ENCODE results near the gene VWF. TPM values are rescaled to one million over a fixed set of nuclear protein-coding genes. Genes with fewer than 3 reads are reported as not detected.
A peak's percentile ranks its signal among the peaks of the same experiment; 100 is the strongest.

VWF gene
- total RNA-seq, 1 experiment from 2014 or later = 0.06 TPM

DNA sequence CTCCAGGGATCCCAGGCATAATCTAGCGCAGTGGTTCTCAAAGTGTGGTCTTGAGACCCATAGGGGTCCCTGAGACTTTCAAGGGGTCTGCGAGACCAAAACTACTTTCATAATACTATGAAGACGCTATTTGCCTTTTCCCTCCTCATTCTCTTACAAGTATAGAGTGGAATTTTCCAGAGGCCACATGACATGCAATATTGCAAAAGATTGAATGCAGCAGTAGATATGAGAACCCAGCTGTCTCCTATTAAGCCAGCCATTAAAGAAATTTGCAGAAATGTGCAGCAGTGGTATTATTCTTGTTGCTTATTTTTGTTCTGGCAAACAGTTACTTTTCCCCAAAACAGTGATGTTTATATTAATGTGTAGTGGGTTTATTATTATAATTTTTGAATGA, 62.8 kb downstream of the VWF start:
- DNase-seq (ENCODE audit: low read depth) = no peak

DNA sequence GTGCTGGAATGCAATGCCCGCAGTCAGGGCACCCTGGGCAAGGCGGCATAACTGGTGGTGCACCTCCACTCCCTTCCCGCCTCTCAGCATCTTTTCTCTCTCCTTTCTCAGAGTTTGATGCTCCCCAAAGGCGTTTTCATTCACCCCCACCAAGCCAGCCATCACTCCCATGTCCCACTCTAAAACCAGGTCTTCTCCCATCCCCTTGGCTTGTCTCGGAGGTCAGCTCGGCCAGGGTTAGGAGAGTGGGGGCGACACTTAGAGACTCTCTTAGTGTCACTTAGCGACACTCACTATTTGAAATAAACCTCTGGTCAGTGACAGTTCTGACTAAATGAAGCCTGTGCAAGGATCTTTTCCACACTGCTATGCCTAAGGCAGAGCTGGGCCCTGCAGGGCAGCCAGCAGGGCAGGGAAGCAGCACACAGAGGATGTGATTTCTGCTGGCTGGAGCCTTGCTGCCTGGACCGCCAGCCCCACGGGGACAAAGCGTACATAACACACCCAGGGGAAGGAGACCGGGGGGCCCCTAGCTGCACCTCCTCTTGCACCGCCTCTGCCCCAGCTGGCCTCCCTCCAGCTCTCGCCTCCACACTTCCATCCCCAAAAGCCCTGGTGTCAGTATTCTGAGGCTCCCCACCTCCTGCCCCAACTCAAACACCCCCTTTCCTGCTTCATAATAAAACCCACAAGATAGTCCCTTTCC, 64.5 kb downstream of the VWF start:
- no peak for DNase-seq (ENCODE audit: low read depth)

DNA sequence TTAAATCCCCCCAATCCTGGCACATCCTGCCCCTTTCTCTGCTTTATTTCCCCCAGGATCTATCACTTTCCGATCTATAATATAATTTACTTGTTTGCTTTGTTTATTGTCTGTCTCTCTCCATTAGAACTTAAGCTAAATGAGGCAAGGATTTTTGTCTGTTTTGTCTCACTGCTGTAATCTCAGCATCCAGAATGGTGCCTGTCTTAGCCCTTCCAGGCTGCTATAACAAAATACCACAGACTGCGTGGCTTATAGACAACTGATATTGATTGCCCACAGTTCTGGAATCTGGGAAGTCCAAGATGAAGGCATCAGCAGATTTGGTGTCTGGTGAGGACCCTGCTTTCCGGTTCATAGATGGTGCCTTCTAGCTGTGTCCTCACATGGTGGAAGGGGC, 65.2 kb downstream of the VWF start:
- no peak for DNase-seq (ENCODE audit: low read depth)

DNA sequence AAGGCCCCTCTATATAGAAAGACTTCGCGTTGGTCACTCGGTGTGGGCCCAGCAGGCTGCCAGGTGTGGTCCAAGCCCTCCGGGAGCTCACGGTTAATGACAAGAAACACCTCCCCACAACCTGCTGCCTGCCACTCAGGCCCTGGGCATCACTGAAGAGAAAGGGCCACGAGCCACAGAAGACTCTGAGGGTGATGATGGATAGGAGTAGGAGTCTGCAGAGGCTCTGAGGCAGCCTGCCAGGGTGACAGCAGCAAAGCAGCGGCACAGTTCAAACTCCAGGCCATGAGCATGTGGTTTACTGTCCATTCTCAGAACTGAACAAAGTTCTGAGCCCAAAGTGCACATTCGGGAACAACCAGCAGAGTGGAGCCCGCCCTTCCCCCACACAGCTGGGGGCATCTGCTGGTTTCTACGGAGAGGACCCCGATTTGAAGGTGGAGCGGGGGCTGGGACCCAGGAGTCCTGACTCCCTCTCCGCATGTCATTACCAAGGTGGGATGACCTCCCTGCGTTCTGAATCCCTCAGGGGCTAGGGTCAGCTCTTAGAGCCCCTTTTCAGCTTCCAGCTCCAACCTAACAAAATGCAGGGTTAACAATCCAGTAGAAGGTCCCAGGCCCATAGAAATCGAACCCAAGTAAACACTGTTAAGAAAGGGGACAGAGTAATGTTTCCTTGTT, 65.8 kb downstream of the VWF start:
- no peak for DNase-seq (ENCODE audit: low read depth)

DNA sequence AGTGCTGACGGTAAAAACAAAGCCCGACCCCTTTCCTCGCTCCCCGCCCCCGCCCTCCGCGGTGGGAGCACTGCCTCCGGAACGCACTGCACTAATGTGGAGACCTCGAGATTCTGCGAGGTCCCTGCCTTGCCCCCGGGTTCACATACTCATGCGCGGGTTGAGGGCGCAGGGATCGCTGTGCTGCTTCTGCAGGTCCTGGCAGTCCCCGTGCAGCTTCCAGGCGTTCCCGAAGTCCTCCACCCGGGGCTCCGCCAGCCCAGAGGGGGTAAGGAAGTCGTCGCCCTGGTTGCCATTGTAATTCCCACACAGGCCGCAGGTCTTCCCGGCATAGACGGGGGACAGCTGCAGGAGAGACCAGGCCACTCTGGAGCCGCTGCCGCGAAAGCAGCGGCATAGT, 66.8 kb downstream of the VWF start:
- no peak for DNase-seq (ENCODE audit: low read depth)

DNA sequence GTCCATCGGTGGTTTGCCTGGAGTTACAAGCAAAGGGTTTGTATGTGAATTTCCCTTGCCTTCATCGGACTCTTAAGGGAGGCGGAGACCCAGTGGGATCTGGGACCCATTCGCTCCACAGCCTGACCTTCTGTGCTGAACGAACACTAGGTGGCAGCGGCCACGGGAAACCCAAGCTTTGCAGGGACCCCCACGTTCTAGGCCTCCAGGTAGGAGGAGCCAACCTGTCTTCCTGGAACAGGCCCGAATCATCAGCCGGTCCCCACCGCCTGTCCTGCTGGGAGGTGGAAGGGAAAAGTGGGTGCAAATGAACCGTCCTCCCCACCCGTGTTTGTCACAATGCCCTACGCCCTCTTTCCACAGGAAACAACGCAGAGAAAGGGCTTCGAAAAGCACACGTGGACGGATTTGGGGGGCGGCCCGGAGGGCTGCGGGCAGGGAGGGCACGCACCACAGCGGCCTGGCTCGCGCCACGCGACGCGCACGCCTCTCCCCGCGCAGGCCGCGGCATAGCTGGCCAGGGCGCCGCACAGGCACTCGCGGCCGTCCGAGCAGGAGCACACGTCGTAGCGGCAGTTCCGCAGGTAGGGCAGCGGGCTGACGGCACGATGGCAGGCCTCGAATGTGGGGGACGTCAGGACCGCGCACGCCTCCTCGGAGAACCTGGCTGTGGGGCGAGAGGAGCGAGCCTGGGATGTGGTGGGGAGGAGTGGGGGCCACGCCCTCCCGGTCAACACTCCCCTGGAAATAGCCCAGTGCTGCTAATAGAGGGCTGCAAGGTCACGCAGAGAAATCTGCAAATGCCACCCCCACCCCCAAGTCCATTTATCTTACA, 67.8 kb downstream of the VWF start:
- no peak for DNase-seq (ENCODE audit: low read depth)

DNA sequence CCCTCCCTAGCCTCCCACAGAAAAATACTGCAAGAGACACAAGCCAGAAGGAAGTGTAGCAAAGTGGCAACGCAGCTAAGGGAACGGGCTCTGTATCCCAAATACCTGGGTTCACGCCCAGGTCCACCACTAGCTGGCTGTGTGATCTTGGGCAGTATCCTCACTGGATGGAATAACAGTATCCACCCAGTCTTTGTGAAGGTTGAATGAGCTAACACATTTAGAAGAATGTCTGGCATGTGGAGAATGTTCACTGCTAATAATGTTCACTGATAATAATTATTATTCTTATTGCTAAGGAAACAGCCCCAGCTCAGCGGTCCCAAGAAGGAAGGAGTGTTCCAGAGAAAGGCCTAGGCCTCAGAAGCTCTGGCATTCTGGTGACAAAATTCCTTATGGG, 70.9 kb downstream of the VWF start:
- no peak for DNase-seq (ENCODE audit: low read depth)

DNA sequence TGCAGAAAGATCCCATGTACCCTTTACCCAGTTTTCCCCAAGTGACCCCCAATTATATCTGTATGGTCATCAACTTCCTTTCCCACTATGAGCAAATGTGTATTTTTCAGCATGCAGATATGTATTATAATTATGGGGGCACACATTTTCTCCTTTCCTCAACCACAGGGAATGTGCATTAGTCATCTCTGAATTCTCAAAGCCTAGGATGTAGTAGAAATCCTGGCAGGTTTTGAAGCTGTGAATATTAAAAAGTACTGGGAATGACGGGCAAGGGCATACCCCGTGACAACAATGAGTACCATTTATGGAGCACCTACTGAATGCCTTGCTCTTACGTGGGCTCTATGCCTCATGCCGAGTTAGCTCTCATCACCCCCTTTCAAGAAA, 71.5 kb downstream of the VWF start:
- peak; percentile 46 for DNase-seq (ENCODE audit: low read depth)

DNA sequence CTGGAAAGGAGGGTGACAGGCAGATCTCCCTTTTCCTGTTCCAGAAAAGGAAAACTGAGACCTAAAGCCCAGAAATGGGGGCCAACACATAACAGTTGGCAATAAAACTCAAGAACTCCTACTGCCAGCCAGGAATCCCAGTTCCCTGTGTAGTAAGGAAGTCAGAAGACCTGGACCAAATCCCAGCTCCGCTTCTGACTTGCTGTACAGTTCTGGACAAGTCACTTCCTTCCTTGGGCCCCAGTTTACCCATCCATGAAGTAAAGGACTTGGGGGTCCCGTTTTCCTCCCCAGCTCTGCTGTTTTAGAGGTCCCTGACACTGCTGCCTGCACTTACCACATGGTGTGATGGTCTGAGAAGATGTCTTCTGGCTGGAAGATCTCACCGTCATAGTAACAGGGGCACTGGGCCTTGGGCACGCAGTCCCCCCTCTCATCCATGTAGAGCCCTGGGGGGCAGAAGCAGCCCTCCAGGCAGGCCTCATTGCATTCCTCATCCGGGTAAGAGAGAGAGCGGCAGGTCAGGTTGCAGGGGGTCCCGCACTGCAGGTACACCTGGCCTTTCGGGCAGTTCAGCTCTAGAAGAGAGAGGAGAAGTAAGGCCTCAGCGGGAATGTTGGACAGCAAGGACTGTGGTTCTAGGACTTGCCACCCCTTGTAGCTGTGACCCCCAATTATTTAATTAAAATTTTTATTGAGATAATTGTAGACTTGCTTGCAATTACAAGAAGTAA, 72.1 kb downstream of the VWF start:
- no peak for DNase-seq (ENCODE audit: low read depth)

DNA sequence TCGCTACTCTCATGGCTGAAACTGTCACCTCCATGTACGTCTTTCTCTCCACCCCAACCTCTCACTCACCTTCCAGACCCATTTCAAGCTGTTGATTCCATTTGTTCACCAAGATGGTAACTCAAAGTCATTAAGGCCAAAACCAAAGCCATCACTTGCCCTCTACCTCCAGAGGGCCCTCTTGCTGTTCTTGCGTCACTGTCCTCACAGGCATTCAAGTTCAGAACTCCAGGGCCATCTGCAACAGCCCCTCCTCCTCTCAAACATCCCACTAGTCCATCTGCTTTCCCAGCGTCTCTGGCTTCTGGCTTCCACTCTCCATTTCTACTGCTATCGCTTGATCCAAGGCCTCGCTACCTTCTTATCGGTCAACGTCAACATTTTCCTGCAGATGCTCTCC, 74.5 kb downstream of the VWF start:
- no peak for DNase-seq (ENCODE audit: low read depth)

DNA sequence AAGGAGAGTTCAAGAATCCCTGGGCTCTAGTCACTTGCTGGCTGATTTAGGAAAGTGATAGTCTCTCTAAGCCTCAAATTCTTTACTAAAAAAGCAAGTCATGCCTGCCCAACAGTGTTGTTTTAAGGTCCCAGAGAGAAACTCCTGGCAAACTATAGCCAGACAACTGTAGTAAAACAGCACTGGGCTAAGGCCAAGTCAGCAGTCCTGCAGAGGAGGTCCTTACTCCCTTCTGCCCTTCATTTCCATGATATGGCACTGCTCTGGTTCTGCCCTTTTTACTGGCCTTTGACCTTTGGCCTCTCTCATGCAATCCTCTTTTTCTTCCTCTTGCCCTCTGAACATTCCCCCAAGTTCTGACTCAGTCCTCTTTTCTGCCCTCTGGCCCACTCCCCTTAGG, 74.9 kb downstream of the VWF start:
- DNase-seq (ENCODE audit: low read depth) = no peak

DNA sequence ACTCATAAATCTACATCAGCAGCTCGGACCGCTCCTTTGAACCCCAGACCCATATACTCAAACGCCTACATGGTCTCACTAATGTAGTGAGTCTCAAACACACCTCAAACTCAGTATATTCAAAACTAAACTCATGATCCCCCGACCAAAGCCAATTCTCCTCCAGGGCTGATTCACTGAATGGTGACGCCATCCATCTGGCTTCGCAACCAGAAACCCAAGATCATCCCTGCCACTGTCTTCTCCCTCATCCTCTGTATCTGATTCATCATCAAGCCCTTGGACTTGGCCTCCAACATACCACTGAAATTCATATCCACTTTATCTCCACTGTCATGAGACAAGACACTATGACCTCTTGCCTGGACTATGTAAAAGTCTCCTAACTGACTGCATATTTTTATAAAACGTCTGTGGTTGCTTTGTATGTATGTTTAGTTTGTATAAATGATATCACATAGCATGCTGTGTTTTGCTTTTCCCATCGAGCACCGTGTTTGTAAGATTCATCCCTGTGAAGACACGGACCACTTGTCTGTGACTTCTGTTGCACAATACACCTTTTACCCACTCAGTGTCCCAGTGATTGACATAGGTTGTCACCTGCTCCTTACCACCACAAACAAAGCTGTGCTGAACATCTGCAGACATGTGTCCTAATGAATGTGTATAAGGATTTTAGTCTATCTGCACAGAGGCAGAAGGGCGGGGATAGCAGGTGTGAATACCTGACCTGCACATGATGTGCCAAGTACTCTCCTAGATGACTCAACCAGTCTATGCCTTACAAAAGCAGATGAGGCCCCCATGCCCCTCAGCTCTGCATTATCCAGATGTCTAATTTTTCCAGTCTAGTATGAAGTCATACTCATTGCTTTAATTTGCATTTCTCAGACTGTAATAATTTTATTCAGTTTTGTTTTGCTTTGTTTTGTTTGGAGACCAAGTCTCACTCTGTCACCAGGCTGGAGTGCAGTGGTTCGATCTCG, 76.9 kb downstream of the VWF start:
- DNase-seq (ENCODE audit: low read depth) = peak; percentile 62

DNA sequence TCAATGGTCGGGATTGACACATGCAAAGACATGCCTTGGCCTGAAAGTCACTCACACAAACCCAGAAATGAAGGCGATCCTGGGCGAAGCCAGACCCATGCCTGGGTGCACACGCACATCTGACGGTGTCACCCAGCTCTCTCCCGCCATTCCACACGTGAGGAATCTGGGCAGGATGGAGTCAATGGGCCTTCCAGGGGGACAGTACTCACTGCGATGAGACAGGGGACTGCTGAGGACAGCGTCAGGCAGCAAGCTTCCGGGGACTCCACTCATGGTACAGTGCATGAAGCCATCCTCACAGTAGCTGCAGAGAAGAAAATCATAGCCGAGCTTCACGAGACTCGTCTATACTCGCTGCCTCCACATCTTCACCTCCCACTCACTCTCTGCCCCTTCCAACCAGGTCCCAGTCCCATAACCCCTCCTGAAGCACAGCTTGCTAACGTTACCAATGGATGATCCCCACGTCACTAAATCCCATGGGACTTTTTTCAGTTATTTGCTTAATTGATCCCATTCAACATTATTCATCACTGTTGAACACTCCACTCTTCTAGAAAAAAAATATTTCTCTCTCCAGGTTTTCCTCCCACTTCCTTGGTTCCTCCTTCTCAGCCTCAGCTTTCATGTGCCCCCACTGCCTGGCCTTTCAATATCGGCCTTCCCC, 77.8 kb downstream of the VWF start:
- no peak for DNase-seq (ENCODE audit: low read depth)

DNA sequence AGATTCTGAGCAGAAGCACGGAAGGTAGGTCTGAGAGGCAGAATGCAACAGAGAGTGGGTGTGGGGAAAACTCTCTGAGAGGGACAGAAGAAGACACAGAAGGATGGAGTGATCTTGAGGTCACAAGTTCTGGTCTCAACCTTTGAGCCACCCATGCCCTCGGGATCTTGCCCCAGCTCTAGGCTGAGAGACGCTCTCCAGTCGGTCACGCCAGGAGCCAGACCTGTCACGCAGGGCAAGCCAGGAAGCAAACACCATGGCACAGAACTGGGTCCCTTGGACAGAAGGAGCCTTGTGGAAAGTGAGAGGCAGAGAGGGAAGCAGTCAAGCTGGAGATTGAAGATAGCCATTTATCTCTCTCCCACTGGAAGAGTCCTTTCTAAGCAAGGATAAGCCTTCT, 79.0 kb downstream of the VWF start:
- DNase-seq (ENCODE audit: low read depth) = no peak

DNA sequence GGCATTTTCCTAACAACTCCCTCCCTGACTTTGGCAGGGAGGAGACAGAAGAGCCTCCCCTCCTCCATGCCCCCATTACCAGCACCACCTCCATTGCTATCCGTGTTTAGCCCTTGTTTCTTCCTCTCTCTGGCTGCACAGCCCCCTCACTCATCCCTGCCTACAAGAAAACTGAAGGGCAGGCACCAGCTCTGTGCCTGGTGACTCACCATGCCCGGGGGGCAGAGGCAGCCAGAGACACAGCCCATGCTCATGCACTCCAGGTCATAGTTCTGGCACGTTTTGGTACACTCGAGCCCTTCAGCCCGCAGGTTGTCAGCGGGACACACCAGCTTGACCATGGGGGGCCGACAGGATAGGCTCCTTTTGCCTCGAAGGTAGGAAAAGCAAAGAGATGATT, 80.4 kb downstream of the VWF start:
- DNase-seq (ENCODE audit: low read depth) = no peak

DNA sequence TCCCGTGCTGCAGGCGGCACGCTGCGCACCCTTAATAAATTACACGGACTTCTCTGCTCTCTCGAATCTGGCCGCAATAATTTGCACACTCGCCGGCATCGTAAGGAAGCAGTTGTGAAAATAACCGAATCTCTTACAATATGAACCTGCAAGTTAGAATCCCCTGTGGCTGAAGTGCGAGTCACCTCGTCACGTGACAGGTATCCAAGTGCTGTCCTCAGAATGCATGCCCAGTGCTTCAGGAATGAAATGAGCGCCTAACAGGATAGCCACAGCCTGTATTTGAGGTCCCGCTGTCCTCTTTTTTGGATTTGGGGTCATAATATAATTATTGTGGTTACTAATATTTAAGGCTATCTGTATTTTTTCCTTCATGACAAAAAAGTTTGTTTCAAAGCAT, 82.0 kb downstream of the VWF start:
- no peak for DNase-seq (ENCODE audit: low read depth)

DNA sequence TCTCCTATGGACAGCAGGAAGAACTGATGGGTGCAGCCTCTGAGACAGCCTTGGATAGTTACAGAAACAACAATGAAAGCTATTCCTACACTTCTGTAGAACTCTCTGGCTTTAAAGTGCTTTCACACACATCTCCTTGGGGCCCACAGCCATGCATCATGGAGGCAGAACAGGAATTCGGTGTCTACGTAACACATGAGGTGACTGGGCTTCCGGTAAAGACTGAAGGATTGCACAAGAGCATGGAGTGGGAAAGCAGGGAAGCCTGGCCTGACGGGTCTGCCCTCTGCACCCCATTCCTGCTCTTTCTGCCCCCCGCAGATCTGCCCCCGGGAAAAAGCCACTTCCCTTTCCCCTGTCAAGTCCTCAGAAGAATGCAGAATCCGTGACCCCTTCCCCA, 82.6 kb downstream of the VWF start:
- DNase-seq (ENCODE audit: low read depth) = no peak

DNA sequence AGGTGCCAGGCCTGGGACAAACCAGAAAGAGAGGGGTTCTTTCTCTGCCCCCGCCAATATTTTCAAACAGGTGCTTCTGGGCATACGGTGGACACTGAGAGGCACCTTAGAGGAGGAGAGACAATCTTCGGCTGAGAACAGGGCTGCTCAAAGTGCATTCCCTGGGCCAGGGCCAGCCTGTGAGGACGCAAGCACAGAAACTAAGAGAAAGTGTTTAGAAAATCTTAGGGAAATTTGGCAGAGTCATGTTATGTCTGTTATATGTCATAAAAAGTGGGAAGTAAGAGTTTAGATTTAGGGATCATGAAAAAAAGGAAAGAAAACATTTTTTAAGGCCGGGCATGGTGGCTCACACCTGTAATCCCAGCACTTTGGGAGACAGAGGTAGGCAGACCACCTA, 83.7 kb downstream of the VWF start:
- no peak for DNase-seq (ENCODE audit: low read depth)

DNA sequence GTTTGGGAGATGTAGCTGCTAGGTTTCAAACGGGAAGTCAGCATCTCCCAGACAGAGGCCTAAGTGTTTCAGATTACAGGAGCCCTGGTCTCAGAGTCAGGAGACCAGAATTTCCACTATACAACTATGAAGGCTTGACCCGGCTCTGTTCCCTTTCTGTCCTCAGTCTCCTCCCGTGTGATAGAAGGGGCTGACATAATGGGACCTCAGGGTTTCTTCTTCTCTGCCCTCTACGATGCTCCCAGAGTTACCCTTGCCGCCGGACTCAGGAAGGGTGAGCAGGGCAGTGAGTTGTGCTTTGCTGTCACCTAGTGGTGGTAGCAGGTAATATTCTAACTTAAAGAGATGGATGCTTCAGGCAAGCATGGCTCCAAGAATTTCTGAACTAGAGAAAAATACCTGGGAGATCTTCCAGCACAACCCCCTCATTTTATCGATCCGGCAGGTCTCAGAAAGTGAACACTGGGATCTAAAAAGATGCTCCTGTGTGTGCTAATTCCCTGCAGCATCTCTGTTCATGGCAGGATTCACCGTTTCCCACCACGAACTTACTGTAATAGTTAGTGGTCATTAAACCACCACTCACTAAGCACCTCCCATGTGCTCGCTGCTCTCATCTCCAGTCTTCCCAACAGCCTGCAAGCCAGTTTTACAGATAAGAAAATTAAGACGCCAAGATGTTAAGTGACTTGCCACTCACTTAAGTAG, 84.4 kb downstream of the VWF start:
- DNase-seq (ENCODE audit: low read depth) = peak; percentile 54

DNA sequence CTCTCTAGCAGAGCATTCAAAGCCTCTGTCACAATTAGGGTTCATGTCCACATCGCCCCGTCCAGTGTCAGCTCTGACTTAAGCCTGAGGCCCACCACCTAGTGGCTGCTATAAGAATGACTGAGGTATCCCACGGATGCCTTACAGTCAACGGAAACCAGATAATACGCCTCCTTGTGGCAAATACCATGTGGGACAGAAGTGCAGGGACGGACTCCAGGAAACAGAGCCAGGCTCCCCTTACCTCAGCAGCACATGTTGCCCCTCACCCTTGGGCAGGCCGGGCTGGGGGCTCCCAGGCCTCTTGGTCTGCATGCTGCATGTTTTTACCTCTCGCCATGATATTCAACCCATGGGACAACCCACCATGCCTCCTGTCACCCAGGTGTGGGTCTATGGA, 86.3 kb downstream of the VWF start:
- peak; percentile 56 for DNase-seq (ENCODE audit: low read depth)

All from LHCN-M2 (cell line).